C4-2B (cell line): ENCODE measurements around the gene TMEM40.
A peak's percentile ranks its signal among the peaks of the same experiment; 100 is the strongest.

ENCODE experiments used
- H3K27ac ChIP-seq: fragments of 450-650 bp; 2 replicates; pipeline ENCODE4 v1.5.1; 2017
- ZFX ChIP-seq: fragments of 450-650 bp; IDR thresholded peaks from 2 replicates; pipeline ENCODE4 v1.6.1; 2017
- TF ChIP-seq, protein P1 (sequence below): fragments of 450-650 bp; conservative IDR thresholded peaks from 2 replicates; pipeline ENCODE4 v1.5.1; 2017; ENCODE audit warnings: mild to moderate bottlenecking

The TMEM40 gene

DNA sequence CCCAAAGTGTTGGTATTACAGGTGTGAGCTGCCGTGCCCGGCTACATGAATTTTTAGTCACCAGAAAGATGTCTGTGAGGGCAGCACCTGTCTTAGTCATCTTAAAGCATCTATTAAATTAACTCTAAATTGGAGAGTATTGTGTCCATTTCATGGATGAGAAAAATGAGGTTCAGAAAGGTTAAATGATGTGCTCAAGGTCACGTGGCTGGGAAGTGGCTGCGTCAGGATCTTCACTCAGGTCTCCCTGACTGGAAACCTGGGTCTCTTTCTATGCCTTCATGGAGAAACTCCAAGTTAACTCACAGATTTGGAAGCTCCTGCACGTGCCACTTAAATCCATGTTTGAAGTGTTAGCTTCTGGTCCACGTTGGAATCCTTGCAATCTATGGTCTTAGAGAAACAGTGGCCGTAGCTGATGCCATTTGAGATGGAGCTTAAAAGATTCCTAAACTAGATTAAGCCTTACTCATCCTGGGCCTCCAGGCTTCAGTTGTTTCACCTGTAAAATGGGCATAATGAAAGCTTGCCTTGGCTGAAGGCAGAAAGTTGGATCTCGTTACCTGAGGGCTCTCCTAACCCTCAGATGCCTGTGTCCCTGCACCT, 5.2 kb upstream of the TMEM40 start:
- TF ChIP-seq, protein P1, sequence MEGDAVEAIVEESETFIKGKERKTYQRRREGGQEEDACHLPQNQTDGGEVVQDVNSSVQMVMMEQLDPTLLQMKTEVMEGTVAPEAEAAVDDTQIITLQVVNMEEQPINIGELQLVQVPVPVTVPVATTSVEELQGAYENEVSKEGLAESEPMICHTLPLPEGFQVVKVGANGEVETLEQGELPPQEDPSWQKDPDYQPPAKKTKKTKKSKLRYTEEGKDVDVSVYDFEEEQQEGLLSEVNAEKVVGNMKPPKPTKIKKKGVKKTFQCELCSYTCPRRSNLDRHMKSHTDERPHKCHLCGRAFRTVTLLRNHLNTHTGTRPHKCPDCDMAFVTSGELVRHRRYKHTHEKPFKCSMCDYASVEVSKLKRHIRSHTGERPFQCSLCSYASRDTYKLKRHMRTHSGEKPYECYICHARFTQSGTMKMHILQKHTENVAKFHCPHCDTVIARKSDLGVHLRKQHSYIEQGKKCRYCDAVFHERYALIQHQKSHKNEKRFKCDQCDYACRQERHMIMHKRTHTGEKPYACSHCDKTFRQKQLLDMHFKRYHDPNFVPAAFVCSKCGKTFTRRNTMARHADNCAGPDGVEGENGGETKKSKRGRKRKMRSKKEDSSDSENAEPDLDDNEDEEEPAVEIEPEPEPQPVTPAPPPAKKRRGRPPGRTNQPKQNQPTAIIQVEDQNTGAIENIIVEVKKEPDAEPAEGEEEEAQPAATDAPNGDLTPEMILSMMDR = no peak
- TF ChIP-seq ZFX = no peak
- no peak overlapping the region for H3K27ac ChIP-seq

DNA sequence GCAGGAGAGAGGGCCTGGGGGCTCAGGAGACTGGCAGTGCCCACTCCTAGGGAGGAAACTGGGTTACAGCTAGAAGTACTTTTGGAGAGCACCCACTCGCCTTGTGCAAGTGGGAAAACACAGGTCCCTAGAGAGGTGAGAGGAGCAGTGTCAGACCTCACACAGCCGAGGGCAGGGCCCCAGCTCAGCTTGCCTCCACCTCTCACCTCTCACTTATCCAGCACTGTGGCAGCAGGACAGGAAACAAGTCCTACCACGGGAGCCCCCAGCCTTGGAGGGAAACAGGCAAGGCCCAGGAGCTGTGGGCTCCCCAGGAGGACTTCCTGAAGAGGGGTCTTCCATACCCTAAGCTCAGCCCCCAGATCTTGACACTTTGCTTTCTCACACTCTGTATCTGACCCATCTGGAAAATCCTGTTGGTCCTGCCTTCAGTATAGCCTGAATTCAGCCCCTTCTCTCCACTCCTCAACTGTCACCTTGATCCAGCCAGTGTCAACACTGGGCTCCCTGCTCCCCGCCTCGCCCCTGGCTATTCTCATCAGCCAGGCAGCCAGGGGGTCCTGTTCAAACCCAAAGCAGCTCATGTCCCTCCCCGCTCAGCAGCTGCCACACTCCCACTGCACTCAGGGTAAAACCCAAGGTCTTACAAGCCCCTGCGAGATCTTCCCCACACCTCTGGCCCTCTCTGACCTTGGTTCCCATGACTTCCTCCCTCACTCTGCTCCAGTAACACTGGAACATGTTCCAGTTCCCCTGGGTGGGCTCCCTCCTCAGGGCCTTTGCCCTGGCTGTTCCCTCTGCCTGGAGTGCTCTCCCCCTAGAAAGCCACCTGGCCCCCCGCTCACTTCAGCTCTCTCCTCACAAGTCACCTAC, 870 bp upstream of the TMEM40 start:
- TF ChIP-seq ZFX = no peak
- TF ChIP-seq, protein P1 = no peak
- H3K27ac ChIP-seq = no peak overlapping the region

DNA sequence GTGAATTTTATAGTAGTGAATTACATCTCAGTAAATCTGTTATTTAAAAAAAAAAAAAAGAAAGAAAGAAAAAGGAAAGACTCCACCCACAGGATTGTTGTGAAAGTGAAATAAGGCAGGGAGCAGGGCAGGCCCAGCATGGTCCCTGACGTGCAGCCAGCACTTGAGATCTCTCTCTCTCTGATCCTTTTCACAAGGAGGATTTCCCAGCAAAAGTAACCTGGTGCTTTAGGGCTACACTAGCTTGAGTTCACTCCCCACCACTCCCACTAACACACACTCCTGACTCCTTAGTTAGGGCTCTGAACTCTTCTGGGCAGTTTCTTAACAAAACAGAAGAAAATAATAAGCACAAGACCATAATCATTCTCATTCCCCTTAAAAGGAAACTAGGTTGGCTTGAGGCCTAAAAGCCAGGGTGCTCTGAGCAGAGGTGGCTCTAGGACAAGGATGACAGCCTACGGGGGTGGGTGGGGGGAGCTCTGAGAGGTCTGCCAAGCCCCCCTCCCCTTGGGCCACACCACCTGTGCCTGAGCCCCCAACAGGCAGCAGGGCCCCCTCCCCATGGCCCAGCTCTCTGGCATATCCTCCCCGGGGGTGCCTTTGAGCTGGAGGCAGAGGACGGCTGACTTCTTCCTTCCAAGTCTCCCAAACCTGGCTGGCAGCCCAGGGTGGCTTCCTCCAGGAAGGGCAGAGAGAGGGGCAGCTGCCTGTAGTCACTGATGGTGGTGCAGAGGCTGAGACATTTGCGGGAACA, 856 bp downstream of the TMEM40 start:
- H3K27ac ChIP-seq = no peak overlapping the region
- TF ChIP-seq ZFX = no peak
- TF ChIP-seq, protein P1 = no peak

DNA sequence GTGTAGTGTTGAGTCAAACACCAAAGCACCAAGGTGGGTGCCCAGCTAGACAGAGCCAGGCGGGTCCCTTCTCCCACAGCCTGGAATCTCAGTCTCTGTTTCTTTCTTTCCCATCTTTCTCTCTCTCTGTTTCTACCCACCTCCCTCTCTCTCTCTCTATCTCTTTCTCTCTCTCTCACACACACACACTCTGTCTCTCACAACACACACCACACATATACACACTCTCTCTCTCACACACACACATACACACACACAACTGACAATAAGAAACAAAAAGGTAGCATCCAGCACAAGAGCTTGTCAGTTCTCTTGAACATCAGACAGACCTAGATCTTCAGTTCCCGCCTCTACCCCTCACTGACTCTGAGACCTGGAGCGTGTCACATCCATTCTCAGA, 2.4 kb downstream of the TMEM40 start:
- H3K27ac ChIP-seq = no peak overlapping the region
- no peak for TF ChIP-seq ZFX
- TF ChIP-seq, protein P1 = no peak

DNA sequence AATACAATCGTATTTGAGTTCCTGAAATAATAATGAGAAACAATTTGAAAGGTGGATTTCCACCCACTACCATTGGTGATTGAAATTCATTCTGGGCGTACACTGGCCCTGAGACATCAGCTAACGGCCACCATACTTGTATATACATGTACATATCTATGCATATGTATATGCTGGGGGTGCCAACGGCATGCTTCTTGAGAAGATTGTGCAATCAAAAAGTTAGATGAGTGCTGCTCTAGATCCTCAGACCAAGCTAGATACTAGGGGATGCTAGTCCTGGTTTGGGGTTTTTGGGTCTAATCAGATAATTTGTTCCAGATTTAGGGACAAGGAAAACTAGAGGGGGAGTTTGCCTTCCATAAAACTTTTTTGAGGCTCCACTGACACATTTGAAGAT, 2.9 kb downstream of the TMEM40 start:
- TF ChIP-seq ZFX = no peak
- no peak overlapping the region for H3K27ac ChIP-seq

DNA sequence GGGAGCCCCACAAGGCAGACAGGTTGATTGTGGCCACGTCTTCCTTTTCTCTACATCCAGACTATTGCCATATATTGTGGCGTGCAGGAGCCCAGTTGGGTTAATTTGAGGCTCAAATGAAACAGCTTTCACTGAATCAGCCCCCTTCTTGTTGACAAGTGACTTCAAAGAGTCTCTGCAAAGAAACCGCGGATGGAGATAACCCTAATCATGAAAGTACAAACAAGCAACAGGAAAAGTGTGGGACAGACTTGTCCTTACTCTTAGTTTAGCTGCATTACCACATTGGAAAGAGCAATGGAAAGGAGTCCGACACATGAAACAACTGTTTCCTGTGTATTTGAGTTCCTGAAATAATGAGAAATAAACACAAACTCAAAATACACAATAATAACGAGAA, 3.3 kb downstream of the TMEM40 start:
- H3K27ac ChIP-seq = no peak overlapping the region

DNA sequence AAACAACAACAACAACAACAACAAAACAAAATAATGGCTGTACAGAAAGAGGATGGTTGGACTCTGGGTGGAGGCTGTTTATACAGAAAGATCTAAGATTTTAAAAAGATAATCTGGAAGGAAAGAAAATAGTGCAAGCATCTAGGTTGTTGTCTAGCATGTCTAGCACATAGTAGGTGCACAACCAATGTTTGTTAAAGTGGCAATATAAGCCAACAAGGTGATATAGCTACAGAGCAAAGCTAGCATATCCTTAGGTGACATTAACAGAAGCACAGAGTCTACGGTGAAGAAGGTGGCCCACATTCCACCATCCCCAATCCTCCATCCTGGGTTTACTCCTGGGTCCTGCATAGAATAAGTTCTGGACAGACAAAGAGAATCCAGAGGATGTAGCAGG, 4.7 kb downstream of the TMEM40 start:
- peak overlapping the region; percentile 48 for H3K27ac ChIP-seq
- no peak for TF ChIP-seq ZFX
- TF ChIP-seq, protein P1 = no peak

More for the DNA sequence above, 3.3 kb downstream of the TMEM40 start:
- TF ChIP-seq, protein P1 = no peak
- no peak for TF ChIP-seq ZFX
